DOHH2 (cell line): ENCODE data around the gene CHCHD6.
"Not testable (repeated sequence)": the region's sequence is repeated elsewhere in the genome, so short reads cannot be mapped to it uniquely, and the experiment has no call there.

Experiments
- H3F3A ChIP-seq: fragments of 200-600 bp; sonication (generic), shearing (Covaris generic); 2 replicates; pipeline ENCODE4 v1.6.0; 2016; ENCODE audit warnings: antibody characterized with exemption, mild to moderate bottlenecking; ENCODE audit not compliant: control insufficient read depth, insufficient read depth
- H3K27ac ChIP-seq: fragments of 200-600 bp; sonication (generic); 2 replicates; pipeline ENCODE4 v1.5.1; 2014; ENCODE audit warnings: low read depth, mild to moderate bottlenecking, low read length, moderate library complexity
- H3K27me3 ChIP-seq: fragments of 200-600 bp; sonication (generic); 2 replicates; pipeline ENCODE4 v1.6.1; 2014; ENCODE audit warnings: mild to moderate bottlenecking, low read length, mixed read lengths; ENCODE audit not compliant: control insufficient read depth
- H3K36me3 ChIP-seq: fragments of 200-600 bp; sonication (generic); 2 replicates; pipeline ENCODE4 v1.6.1; 2014; ENCODE audit warnings: mild to moderate bottlenecking, low read length, moderate library complexity, mixed read lengths; ENCODE audit not compliant: control insufficient read depth
- H3K4me1 ChIP-seq: fragments of 200-600 bp; sonication (generic); 2 replicates; pipeline ENCODE4 v1.6.1; 2014; ENCODE audit warnings: mild to moderate bottlenecking, low read length, mixed read lengths; ENCODE audit not compliant: control insufficient read depth
- H3K4me2 ChIP-seq: fragments of 200-600 bp; sonication (generic); 2 replicates; pipeline ENCODE4 v1.6.0; 2014; ENCODE audit warnings: mild to moderate bottlenecking, low read length, moderate library complexity
- H3K4me3 ChIP-seq: fragments of 200-600 bp; sonication (generic); 2 replicates; pipeline ENCODE4 v1.5.1; 2014; ENCODE audit warnings: mild to moderate bottlenecking, low read length, mixed read lengths
- H3K79me2 ChIP-seq: fragments of 200-600 bp; sonication (generic); 2 replicates; pipeline ENCODE4 v1.6.1; 2014; ENCODE audit warnings: mild to moderate bottlenecking, low read length, mixed read lengths; ENCODE audit not compliant: control insufficient read depth
- H3K9me2 ChIP-seq: fragments of 200-600 bp; sonication (generic); replicated peaks from 2 replicates; pipeline ENCODE4 v1.6.1; 2014; ENCODE audit warnings: mild to moderate bottlenecking, low read length, mixed read lengths; ENCODE audit not compliant: control insufficient read depth
- H3K9me3 ChIP-seq: fragments of 200-600 bp; sonication (generic); 2 replicates; pipeline ENCODE4 v1.6.1; 2014; ENCODE audit warnings: antibody characterized with exemption, low read length, mixed read lengths; ENCODE audit not compliant: control insufficient read depth, insufficient read depth
- H4K20me1 ChIP-seq: fragments of 200-600 bp; sonication (generic); 2 replicates; pipeline ENCODE4 v1.6.0; 2014; ENCODE audit warnings: low read depth, mild to moderate bottlenecking, antibody characterized with exemption, low read length, moderate library complexity; ENCODE audit not compliant: control insufficient read depth, insufficient read depth
- EZH2phosphoT487 ChIP-seq: fragments of 200-600 bp; sonication (generic); IDR thresholded peaks from 2 replicates; pipeline ENCODE4 v1.6.1; 2017; ENCODE audit warnings: borderline replicate concordance, mild to moderate bottlenecking, antibody characterized with exemption, low read length, moderate library complexity, mixed read lengths
- TF ChIP-seq, protein P1 (sequence below): fragments of 200-600 bp; sonication (generic); IDR thresholded peaks from one replicate; pipeline ENCODE4 v1.5.1; 2014; ENCODE audit warnings: antibody characterized with exemption, mild to moderate bottlenecking, low read depth, low read length; ENCODE audit not compliant: poor library complexity, severe bottlenecking

The CHCHD6 gene

DNA sequence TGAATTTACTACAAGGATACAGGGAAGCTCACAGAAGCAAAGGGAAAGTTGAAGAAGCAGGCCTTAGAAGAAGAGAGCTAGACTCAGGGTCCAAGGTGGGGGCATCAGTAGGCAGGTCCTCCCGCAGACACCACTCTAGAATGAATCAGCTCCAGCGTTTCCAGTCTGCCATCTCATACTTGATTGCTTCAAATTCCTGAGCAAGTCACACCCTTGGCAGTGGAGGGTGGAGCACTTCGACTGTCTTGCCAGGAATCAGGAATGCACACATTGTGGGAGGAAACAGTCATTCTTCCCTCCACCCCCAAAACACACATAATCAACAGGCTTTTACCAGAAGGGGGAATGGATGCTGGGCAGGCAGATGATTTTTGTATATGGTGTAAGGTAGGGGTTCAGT, 78.5 kb downstream of the CHCHD6 start:
- no peaks in the 10 kb centered on the region for H3K79me2 ChIP-seq
- H3K4me1 ChIP-seq: no peaks in the 10 kb centered on the region; the same call in 1 of the 2 replicates
- no peak overlapping the region for H3K27ac ChIP-seq
- no peak overlapping the region for H3K4me3 ChIP-seq
- no peaks in the 10 kb centered on the region for H3K27me3 ChIP-seq
- no peaks in the 10 kb centered on the region for H3K36me3 ChIP-seq
- H3F3A ChIP-seq: no peaks in the 10 kb centered on the region
- no peak overlapping the region for H3K4me2 ChIP-seq
- H4K20me1 ChIP-seq: no peaks in the 10 kb centered on the region
- no peaks in the 10 kb centered on the region for H3K9me2 ChIP-seq
- TF ChIP-seq, protein P1, sequence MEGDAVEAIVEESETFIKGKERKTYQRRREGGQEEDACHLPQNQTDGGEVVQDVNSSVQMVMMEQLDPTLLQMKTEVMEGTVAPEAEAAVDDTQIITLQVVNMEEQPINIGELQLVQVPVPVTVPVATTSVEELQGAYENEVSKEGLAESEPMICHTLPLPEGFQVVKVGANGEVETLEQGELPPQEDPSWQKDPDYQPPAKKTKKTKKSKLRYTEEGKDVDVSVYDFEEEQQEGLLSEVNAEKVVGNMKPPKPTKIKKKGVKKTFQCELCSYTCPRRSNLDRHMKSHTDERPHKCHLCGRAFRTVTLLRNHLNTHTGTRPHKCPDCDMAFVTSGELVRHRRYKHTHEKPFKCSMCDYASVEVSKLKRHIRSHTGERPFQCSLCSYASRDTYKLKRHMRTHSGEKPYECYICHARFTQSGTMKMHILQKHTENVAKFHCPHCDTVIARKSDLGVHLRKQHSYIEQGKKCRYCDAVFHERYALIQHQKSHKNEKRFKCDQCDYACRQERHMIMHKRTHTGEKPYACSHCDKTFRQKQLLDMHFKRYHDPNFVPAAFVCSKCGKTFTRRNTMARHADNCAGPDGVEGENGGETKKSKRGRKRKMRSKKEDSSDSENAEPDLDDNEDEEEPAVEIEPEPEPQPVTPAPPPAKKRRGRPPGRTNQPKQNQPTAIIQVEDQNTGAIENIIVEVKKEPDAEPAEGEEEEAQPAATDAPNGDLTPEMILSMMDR: no peak
- TF ChIP-seq EZH2phosphoT487: no peak
- no peaks in the 10 kb centered on the region for H3K9me3 ChIP-seq

DNA sequence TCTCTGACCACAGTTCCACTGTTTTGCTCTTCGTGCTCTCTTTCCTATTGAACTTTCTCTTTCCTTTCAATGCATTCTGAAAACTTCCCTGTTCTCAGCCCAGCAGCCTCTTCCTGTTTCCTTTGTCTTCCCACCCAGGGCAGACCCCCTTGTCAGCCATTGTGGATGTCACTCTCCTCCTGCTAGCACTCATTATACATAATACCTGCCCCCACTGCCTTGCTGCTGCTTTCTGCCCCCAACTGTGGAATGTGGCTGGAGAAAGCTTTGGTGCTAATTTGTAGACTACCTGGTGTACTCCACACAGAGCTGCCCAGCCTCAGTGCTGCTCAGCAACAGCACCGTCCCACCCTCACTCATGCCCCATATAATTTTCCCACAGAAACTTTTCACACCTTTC, 80.2 kb downstream of the CHCHD6 start:
- H3K79me2 ChIP-seq: no peaks in the 10 kb centered on the region
- no peak overlapping the region for H3K27ac ChIP-seq
- H3K36me3 ChIP-seq: no peaks in the 10 kb centered on the region
- TF ChIP-seq, protein P1: no peak
- TF ChIP-seq EZH2phosphoT487: no peak
- H3F3A ChIP-seq: no peaks in the 10 kb centered on the region
- H4K20me1 ChIP-seq: no peaks in the 10 kb centered on the region
- no peak overlapping the region for H3K4me2 ChIP-seq
- no peaks in the 10 kb centered on the region for H3K27me3 ChIP-seq
- no peak overlapping the region for H3K4me3 ChIP-seq
- H3K9me2 ChIP-seq: no peaks in the 10 kb centered on the region
- no peaks in the 10 kb centered on the region; the same call in 1 of the 2 replicates for H3K4me1 ChIP-seq
- no peaks in the 10 kb centered on the region for H3K9me3 ChIP-seq

DNA sequence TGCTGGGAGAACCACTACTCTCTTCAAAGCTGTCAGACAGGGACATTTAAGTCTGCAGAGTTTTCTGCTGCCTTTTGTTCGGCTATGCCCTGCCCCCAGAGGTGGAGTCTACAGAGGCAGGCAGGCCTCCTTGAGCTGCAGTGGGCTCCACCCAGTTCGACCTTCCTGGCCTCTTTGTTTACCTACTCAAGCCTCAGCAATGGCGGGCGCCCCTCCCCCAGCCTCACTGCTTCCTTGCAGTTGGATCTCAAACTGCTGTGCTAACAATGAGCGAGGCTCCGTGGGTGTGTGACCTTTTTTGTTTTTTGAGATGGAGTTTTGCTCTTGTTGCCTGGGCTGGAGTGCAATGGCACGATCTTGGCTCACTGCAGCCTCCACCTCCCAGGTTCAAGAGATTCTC, 87.3 kb downstream of the CHCHD6 start:
- not testable (repeated sequence) for H3K36me3 ChIP-seq, H3K4me1 ChIP-seq, H3F3A ChIP-seq, H3K9me3 ChIP-seq, H3K4me2 ChIP-seq, H3K79me2 ChIP-seq, H4K20me1 ChIP-seq, H3K27ac ChIP-seq, H3K27me3 ChIP-seq, H3K9me2 ChIP-seq, H3K4me3 ChIP-seq

DNA sequence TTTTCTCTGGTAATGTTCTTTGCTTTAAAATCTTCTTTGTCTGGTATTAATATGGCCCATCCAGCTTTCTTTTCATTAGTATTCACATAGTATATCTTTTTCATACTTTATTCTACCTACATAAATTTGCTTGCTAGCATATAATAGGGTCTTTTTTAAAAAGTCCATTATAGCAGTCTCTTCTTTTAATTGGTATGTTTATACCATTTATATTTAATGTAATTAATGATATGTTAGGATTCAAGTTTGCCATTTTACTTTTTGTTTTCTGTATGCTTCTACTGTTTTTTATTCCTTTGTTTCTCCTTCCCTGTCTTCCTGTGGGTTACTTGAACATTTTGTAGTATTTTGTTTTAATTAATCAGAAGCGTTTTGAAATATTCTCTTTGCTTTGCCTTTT, 89.0 kb downstream of the CHCHD6 start:
- Histone ChIP-seq H3K4me1 (no peaks in the 10 kb centered on the region), H3F3A (no peaks in the 10 kb centered on the region), H3K4me2 (no peak overlapping the region), H3K79me2 (no peaks in the 10 kb centered on the region), H3K9me2 (no peaks in the 10 kb centered on the region), H3K4me3 (no peak overlapping the region), H3K27ac (no peak overlapping the region), H4K20me1 (no peaks in the 10 kb centered on the region), H3K36me3 (no peaks in the 10 kb centered on the region), H3K9me3 (0 out of 2 replicates have a peak, but pooled peaks cover 3% of the 10 kb centered on the region), H3K27me3 (no peaks in the 10 kb centered on the region)
- no peak for TF ChIP-seq EZH2phosphoT487
- TF ChIP-seq, protein P1: no peak
